Fibroblast of skin of right quadriceps (primary cell): ENCODE data around the gene SUN1.
"Not testable (repeated sequence)": the region's sequence is repeated elsewhere in the genome, so short reads cannot be mapped to it uniquely, and the experiment has no call there.

Source experiments
- DNase-seq: peaks from one replicate; pipeline ENCODE4 v3.0.0-alpha.2; 2013

SUN1 gene

DNA sequence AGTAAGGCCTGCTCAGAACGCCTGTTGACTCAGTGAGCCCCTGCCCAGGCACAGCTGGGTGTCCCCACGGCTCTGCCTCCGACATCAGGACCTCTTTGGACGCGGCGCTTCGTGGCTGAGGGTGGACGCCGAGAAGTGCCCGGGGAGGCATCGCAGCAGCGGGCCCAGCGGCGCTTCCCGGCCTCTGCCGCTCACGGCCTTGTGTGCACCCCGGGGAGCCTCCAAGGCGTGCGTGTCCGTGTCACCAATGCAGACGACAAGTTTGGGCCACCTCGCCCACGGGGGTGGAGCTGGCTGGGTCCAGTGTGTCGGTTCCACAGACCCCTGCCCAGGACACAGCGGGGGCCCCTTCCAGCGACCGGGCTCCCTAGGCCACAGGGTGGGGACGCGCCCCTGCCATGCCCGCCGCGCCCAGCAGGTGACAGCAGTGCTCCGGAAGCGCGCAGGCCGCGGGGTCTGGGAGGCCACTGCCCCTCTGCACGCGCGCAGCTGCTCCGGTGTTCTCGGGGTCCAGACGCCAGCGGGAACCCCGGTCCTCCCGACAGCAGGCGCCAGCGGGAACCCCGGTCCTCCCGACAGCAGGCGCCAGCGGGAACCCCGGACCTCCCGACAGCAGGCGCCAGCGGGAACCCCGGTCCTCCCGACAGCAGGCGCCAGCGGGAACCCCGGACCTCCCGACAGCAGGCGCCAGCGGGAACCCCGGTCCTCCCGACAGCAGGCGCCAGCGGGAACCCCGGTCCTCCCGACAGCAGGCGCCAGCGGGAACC lies 76.5 kb downstream of the SUN1 start:
- DNase-seq = not testable (repeated sequence)

DNA sequence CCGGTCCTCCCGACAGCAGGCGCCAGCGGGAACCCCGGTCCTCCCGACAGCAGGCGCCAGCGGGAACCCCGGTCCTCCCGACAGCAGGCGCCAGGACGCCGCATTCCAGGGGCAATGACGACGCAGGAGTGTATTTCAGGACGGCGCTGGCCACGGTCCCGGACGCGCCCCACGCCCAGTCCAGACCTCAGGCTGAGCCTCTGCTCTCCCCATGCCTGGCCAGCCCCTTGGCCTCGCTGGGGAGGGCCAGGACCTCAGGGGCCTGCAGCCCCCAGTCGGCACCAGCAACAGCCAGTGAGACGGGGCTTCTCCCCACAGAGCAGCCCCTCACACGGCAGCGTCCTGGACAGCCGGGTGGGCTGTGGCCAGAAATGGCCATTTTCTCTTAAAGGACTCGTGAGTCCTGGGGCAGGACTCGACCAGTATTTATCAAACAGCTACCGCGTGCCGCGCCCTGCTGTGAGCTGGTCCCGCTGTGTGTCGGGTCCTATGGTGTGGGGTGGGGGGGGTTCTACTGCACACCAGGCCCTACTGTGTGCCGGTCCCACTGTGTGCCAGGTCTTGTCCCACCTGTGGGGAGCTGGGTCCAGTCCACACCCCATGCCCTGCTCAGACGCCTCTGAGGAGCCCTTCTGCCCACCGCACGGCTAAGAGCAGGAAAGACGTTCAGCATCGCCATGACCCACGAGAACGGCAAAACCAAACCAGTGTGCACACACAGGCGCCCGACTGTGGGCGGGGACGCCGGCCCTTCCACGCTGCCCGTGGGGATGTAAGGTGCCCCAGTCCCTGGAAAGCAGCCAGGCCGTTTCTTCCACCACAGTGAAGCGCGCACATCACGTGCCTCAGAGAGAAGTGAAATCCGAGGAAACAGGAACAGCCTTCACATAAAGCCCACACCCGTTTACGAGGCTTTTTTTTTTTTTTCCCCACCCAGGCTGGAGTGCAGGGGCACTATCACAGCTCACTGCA lies 77.4 kb downstream of the SUN1 start:
- DNase-seq = peak; percentile 15

DNA sequence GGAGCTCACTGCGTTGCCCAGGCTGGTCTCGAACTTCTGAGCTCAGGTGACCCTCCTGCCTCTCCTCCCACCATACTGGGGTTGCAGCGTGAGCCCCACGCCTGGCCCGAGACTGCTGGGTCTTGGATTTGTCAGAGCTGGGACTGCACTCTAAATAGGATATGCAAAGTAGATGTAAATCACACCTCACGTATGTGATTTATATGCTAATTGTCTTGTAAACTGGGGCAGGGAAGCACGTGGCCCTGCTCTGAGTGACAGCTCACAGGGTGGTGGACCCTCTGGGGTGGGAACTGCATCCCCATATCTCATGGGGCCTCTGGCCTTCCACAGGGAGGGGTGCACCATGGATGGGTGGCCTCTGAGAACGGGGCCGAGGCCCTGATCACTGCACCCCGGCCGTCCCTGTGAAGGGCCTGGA lies 78.2 kb downstream of the SUN1 start:
- DNase-seq = no peak

DNA sequence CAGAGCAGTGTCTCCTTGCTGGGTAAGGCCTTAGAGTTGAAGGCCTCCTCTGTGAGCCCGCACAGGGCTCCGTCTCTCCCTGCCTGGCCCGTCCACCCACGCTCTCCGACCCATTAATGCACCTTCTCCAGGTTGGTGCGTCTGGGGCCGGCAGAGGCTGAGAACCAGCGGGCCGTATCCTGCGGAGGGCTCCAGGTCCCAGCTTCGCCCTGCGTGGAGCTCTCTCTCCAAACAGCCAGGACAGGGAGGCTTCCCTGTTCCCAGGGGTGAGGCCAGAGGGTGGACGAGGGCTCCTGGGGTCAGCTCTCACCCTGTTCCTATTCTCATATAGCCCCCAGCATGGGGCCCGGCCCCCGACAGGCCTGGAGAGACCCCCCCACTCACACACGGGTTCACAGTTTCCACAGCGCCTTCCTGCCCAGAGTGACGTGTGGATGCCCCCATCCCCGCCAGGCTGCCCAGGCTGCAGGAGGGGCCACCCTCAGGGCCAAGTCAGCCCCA lies 78.7 kb downstream of the SUN1 start:
- no peak for DNase-seq

DNA sequence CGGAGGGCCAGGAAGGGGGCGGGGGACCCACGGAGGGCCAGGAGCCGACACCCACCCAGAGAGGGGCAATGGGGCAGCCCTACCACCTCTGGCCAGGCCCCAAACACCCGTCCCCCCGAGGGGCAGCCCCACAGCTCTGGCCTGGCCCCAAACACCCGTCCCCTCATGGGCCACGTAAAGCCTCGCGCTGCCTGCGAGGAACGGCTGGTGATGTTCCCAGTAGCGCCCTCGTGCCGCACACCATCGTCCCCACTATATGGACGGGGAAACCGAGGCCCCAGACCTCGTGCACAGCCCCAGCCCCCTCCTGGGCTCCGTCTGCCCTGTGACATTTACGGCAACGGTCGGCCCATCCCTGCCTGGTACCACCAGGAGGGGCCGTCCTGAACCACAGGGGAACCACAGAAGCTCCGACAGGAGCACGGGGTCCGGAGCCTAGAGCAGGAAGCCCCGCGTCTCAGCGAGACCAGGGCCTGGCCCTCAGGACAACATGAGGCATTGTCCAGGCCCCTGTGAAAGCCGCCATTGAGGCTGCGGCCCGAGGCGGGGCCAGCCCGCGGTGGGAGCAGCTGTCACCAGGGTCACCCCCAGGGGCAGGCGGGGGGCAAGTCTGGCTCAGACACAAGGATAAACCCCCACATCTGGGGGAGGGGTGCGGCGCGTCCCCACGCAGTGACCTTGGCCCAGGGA lies 79.7 kb downstream of the SUN1 start:
- no peak for DNase-seq

DNA sequence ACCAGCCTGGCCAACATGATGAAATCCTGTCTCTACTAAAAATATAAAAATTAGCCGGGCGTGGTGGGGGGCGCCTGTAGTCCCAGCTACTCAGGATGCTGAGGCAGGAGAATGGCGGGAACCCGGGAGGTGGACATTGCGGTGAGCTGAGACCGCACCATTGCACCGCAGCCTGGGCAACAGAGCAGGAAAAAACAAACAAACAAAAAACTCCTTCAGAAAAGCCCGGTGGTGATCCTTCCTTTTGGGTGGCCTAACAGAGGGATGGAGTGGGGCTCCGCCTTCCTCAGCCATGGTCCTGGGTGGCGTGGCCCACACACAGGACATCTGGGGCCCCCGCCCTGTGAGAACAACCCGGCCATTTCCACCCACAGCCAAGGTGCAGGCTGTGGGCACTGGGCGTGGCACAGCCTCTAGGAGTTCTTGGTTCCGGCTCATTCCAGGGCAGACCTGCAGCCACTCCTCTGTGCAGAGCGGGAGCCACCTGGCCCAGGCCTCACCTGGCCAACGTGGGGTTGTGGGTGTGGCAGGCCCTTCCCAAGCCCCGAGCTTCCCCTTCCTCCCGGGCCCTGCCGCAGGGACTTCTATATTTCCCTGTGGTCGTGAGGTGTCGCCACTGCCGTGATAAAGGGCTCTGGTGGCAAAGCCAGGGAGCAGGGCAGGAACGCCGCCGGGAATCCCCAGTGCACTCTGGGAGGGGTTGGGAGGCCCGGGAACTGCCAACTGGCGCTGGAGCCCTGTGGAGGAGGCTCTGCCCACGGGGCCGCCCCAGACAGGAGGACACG lies 81.7 kb downstream of the SUN1 start:
- DNase-seq = no peak

DNA sequence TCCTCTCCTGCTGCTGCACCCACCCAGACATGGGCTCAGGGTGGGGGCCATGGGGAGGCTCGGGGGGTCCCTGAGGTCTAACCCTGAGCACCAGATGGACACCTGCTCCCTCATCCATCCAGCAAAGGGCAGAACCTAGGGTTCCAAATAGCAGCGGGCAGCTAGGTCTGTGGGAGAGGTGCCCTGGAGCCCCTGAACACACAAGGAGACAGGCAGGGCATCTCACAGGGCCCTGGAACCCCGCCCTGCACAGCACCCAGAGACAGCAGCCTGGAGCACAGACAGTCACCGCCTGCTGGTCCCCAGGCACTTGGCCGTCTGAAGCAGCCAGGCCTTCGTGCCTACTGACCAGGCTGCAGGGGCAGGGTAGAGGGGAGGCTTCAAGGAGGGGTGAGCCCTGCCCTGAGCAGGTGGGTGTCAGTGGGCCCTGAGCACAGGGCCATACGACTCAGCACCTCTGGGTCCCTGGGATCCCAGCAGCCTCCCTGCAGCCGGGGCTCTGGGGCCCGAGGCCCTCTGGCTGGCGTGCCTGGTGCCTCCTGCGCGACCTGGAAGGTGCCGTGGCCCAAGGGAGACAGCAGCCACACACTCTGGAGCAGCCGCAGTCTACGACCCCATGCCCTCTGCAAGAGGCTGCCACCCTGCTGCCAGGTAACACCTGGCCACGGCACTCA lies 82.4 kb downstream of the SUN1 start:
- DNase-seq = no peak

DNA sequence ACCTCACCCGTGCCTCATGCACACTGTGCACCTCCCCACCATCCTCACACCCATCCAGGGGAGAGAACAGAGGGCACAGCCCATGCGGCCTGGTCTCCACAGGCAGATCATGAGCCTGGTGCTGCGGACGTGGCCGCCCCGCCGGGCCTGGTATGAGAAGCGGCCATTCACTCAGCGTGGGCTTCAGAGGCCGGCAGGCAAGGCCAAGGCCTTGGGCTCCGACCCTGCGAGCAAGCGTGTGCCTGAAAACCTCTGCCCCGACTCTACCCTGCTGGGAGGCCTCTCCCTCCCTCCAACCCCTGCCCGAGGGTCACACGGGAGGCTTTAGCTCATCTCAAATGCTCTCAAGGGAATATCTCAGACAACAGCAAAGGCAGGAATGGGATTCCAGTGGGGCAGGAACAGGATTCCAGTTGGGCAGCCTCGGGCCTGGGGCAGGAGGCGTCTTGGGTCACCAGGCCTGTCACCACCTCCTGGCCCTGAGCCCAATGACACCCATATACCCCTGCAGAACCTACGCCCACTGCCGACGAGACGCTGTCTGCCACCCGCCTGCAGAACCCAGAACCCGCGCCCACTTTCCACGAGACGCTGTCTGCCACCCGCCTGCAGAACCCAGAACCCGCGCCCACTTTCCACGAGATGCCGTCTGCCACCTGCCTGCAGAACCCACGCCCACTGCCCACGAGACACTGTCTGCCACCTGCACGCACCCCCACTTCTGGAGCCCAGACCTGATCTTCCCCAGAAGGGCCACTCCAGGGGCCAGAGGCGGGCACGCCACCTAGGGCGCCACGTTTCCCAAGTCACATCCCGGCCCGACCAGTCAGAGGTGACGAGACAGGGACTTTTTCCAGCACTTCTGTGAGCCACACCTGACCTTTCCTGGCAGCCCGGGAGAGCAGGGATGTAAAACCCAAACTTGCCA lies 83.3 kb downstream of the SUN1 start:
- no peak for DNase-seq

DNA sequence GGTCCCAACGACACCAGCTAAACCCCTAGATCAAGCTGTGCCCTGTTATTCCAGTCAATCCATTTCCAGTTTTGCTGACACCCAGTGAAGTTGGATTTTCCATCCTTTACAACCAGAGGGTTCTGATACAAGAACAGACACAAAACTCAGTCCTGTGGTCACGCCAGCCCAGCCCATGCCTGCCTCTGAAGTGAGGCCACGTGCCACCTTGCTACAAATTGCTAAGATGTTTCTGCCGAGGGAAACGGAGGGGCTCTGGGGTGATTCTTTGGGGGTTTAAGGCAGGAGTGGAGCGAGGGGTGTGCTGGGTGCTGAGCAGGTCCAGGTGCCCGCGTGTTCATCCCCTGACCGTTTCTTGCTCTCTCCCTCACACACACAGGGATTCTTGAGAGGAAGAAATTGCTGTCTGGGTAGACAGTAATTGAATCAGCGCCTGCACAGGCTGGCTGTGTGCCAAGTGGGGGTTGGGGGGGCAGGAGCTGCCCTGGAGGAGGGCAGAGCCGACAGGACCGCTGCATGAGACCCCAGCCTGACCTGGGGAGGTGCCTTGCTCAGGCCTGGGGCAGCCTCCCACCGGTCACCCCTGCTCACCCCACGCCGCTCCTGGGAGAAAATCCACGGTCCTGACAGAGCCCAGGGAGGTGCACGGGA lies 84.1 kb downstream of the SUN1 start:
- no peak for DNase-seq

DNA sequence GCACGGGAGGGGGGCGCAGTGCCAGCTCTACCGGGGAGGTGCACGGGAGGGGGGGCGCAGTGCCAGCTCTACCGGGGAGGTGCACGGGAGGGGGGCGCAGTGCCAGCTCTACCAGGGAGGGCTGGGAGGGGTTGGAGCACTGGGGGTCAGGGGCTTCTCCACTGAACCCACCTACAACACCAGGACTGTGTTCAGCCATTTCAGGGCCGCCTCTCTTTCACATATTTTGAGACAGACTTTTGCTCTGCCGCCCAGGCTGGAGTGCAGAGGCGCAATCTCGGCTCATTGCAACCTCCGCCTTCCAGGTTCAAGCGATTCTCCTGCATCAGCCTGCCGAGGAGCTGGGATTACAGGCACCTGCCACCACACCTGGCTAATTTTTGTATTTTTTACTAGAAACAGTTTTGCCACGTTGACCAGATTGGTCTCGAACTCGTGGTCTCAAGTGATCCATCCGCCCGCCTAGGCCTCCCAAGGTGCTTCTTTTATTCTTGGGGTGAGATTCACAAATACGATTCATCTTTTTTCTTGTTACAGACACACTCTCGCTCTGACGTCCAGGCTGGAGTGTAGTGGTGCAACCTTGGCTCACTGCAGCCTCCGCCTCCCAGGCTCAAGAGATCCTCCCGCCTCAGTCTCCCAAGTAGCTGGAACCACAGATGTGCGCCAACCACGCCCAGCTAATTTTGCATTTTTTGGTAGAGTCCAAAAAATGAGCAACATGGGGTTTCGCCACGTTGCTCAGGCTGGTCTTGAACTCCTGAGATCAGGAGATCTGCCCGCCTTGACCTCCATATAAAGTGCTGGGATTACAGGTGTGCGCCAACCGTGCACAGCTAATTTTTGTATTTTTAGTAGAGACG lies 85.2 kb downstream of the SUN1 start:
- DNase-seq = no peak

DNA sequence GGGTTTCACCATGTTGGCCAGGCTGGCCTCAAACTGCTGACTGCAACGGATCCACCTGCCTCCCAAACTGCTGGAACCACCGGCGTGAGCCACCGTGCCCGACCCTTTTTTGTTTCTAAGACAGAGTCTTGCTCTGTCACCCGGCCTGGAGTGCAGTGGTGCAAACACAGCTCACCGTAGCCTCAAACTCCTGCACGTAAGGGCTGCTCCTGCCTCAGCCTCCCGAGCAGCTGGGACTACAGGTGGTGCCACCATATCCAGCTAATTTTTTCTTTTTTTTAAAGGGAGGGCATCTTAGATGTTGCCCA lies 85.8 kb downstream of the SUN1 start:
- no peak for DNase-seq

DNA sequence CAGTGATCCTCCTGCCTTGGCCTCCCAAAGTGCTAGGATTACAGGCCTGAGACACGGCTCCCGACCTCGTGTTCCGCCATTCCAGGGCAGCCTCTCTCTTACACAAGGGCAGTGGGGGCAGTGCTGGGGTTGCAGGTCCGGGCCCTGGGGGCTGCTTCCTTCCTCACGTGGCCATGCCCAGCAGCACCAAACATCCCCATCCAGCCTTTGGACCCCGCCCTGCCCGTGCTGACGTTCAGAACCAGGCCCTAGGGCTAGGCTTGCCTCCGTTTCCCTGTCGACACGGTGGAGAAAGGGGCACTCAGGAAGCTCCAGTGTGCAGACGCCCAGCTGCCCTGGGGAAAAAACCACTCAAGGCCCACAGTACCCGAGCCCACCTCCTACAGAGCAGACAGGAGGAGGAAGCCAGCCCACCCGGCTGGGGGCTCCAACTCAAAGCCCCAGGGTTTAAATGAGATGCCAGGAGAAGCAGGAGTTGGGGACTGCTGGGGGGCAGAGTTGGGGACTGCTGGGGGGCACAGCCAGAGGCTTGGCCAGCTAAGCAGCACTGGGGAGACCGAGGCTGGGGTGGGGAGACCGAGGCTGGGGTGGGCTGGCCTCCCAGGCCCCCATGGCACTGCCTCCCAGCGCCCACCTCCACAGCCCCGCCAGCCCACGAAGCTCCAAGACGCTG lies 86.3 kb downstream of the SUN1 start:
- DNase-seq = no peak

DNA sequence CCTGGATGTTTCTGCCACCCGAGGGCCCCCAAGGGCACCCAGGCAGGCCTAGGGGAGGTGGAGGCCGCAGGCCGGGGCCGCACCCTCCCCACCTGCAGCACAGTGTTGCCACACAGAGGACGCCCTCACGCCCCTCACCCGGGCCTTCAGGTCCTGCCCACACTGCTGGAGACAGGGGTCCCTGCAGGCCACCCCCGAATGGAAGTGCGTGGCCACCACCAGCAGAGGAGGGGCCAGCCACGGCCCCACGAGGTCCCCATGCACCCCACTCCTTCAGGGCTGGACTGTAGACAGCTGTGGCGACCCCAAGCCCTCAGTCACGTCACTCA lies 86.8 kb downstream of the SUN1 start:
- no peak for DNase-seq

DNA sequence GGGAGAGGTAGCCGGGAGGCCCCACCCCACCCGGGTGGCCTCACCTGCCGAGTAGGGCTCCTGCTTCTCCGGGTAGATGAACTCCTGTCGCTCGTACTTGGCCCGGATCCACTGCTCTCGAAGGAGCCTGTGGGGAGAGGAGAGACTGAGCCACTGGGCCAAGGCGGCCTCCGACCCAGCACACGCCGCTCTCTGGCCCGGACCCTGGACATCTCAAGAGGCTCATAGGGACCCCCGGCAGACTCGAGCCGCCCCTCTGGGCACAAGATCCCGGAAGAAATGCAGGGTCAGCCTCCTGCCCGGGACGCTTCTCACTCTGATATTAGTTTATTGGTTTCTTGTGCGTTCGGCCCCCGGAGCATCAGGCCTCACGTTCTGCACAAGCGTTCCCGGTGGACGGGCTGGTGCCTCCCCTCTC lies 87.7 kb downstream of the SUN1 start:
- DNase-seq = no peak

DNA sequence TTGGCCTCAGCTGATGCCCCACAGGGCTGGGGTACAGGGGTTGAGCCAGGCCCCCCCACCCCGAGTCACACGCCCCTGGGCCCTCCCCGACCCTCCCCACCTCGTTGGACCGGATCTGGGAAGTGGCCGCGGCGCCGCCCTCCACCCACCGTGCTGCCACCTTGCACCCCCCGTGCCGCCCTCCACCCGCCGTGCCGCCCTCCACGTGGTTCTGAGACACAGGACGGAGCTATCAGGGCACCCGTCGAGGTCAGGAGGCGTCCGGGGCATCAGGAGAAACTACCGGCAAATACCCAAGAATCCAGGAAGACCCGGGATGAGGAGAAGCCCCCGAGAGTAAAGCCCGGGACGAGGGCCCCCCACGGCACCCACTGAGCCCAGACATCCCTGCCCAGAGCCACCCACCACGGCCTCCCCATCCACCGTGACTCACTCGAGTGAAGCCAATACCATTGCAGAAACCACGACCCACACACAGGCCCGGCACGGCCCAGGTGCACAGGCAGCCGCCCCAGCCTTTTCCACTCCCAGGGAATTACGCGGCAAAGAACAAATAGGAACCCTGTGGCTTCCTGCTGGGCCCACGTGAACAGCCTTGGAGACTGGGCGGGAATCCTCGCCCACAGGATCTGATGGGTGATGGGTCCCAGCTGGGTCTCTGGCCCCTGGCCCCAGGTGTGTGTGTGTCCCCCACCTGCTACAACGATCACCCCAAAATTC lies 88.2 kb downstream of the SUN1 start:
- no peak for DNase-seq

DNA sequence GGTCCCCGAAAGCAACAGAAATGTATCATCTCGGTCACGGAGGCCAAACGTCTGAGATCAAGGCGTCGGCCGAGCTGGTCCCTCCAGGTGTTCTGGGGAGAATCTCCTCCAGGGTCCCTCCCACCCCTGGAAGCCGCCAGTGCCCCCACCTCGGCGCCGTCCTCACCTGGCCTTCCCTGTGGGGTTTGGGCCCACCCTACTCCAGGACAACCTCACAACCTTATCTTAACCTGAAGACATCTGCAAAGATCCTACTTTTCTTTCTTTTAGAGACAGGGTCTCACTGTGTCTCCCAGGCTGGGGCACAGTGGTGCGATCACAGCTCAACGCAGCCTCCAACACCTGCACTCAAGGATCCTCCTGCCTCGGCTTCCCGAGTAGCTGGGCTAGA lies 88.8 kb downstream of the SUN1 start:
- no peak for DNase-seq

DNA sequence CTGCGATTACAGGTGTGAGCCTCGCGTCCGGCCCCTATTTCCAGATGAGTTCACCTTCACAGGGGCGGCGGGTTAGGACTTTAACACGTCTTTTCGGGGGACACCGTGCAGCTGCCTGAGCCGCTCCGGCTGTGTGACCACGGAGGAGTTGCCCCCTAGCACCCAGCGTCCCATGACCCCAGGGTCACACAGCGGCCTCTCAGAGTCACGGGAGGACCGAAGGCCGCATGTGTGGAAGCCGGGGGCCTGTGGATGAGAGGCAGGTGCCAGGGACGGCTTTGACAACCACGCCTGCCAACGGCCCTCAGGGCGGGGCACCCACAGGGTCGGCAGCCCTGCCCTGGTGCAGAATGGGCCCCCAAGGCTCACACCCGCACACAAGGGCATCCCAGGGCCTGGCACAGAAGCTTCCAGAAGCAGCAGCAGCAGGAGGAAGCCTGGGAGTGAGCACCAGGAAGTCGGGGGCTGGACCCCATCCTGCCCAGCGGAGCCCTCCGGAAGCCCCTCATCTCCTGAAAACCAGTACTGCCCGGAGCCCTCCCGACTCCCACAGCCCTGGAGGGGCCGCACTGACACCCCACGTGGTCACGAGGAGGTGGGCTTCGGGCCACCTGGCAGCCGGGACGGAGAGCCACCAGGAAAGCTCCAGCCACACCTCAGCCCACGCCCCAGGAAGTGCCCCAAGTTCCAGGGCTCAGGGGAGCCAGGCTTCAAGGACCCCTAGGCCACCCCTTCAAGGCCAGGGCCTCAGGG lies 89.5 kb downstream of the SUN1 start:
- no peak for DNase-seq
